NCI-H748 (cell line): Measurements from ENCODE around the gene ODC1.
"Not testable (repeated sequence)": the region's sequence is repeated elsewhere in the genome, so short reads cannot be mapped to it uniquely, and the experiment has no call there.

Experiments used
- DNase-seq: peaks from one replicate; lab custom pipeline; 2025; ENCODE audit not compliant: unreplicated experiment; lab: John Stamatoyannopoulos, UW

ODC1 gene

GRCh38 chr2:10478916-10479315, 30.8 kb upstream of the ODC1 start:
- peak; percentile 50 for DNase-seq

- DNase-seq, result no peak
Measured at GRCh38 chr2:10478298-10478625, 30.1 kb upstream of the ODC1 start.

GRCh38 chr2:10477443-10478297, 29.5 kb upstream of the ODC1 start:
- peak; percentile 24 for DNase-seq

GRCh38 chr2:10476723-10477442, 28.8 kb upstream of the ODC1 start:
- no peak for DNase-seq

- DNase-seq, result no peak
Measured at GRCh38 chr2:10475811-10476660, 27.9 kb upstream of the ODC1 start.

GRCh38 chr2:10475221-10475722, 27.1 kb upstream of the ODC1 start:
- DNase-seq, result no peak

- no peak for DNase-seq
Measured at GRCh38 chr2:10473121-10473756, 25.1 kb upstream of the ODC1 start.

- no peak for DNase-seq
Measured at GRCh38 chr2:10471955-10472354, 23.8 kb upstream of the ODC1 start.

GRCh38 chr2:10471046-10471571, 23.0 kb upstream of the ODC1 start:
- DNase-seq, result no peak

- no peak for DNase-seq
Measured at GRCh38 chr2:10469955-10470608, 22.0 kb upstream of the ODC1 start.

GRCh38 chr2:10469301-10469700, 21.2 kb upstream of the ODC1 start:
- no peak for DNase-seq

- DNase-seq, result no peak
Measured at GRCh38 chr2:10467401-10467800, 19.3 kb upstream of the ODC1 start.

- DNase-seq, result no peak
Measured at GRCh38 chr2:10466801-10467200, 18.7 kb upstream of the ODC1 start.

- no peak for DNase-seq
Measured at GRCh38 chr2:10465910-10466309, 17.8 kb upstream of the ODC1 start.

GRCh38 chr2:10462178-10463083, 14.3 kb upstream of the ODC1 start:
- DNase-seq, result no peak

- no peak for DNase-seq
Measured at GRCh38 chr2:10460366-10460796, 12.3 kb upstream of the ODC1 start.

GRCh38 chr2:10457846-10458598, 9.9 kb upstream of the ODC1 start:
- peak; percentile 50 for DNase-seq

- DNase-seq, result not testable (repeated sequence)
Measured at GRCh38 chr2:10457195-10457594, 9.1 kb upstream of the ODC1 start.
